ENCODE results near the gene SH3BP4. TPM values are rescaled to one million over a fixed set of nuclear protein-coding genes. Genes with fewer than 3 reads are reported as not detected.

SH3BP4 gene
- total and polyA plus RNA-seq, 2 of the 13 experiments (the other 11 are each of a cell fraction or from before 2014, with no cell fraction given): 34.6 to 99.1 TPM

- Histone ChIP-seq H3K4me1 (ENCODE audit: insufficient read depth, low read length) (peaks cover 11% of the 10 kb centered on the region; the same call in 1 of the 2 replicates), H3K9ac (ENCODE audit: insufficient read depth, low read depth, low read length) (no peak overlapping the region), H4K20me1 (ENCODE audit: insufficient read depth, low read length) (peaks cover 77% of the 10 kb centered on the region), H3K9me3 (ENCODE audit: low read length) (no peaks in the 10 kb centered on the region), H3K36me3 (replicated peaks in 1 of 2; ENCODE audit: control insufficient read depth in 1 of 2, insufficient read depth in 2 of 2, low read length in 2 of 2) (peaks cover 59 to 92% of the 10 kb centered on the region in 2 experiments), H3K4me2 (ENCODE audit: low read depth, low read length) (no peak overlapping the region), H3K27ac (ENCODE audit: extremely low read length, insufficient read depth, low read length) (no peak overlapping the region), H3K79me2 (ENCODE audit: insufficient read depth, low read length) (peaks cover 14% of the 10 kb centered on the region), H3K27me3 (ENCODE audit: control insufficient read depth in 1 of 2, insufficient read depth in 2 of 2, low read length in 2 of 2) (no peaks in the 10 kb centered on the region), H3K4me3 (replicated peaks in 1 of 3; ENCODE audit: insufficient read depth in 1 of 3, low read depth in 2 of 3, low read length in 3 of 3) (no peak overlapping the region), H2AFZ (ENCODE audit: low read length) (no peak overlapping the region)
- no peak for DNase-seq (ENCODE audit: low spot score)
- TSS peak; percentile 18 for BruUV-seq (replicated peaks)
- ATAC-seq: no peak
- CTCF ChIA-PET (ENCODE audit: low intra/inter-chr PET ratio, low total read pairs): no interaction called here
- in situ Hi-C loops (cut with HindIII; ENCODE audit: extremely low pct_ligation_motif_present, low pct_unique_long_range_greater_than_20kb) (no loop called here), intact Hi-C loops (cut with micrococcal nuclease; ENCODE audit: unreplicated experiment) (no loop called here)
- WGBS (ENCODE audit: low lambda C conversion rate): 96% methylated on average over 24 of the region's 24 CpGs
- no peak for FAIRE-seq
- POLR2A ChIA-PET: no interaction called here
- TF ChIP-seq SOX13 (IDR thresholded peaks at IDR 0.05): no peak
- no peak for TF ChIP-seq SOX13 (CRISPR knock-in tag; conservative IDR thresholded peaks at IDR 0.05 in 1 of 2, IDR thresholded peaks at IDR 0.05 in 1 of 2)
- TF ChIP-seq ATF3 (CRISPR knock-in tag; IDR thresholded peaks at IDR 0.05): no peak
- TF ChIP-seq SP140L (CRISPR knock-in tag; IDR thresholded peaks at IDR 0.05; ENCODE audit: borderline replicate concordance): no peak
- TF ChIP-seq CREM (IDR thresholded peaks at IDR 0.05): no peak
- no peak for TF ChIP-seq CREM (CRISPR knock-in tag; IDR thresholded peaks at IDR 0.05)
- TF ChIP-seq AGO2 (optimal IDR thresholded peaks at IDR 0.05; ENCODE audit: low read depth, low read length): peak; percentile 90
- TF ChIP-seq KDM2A (CRISPR knock-in tag; IDR thresholded peaks at IDR 0.05; ENCODE audit: borderline replicate concordance, low read depth): no peak
- peak; percentile 38; the same call in 1 of the 2 replicates for TF ChIP-seq POLR2G (IDR thresholded peaks at IDR 0.05; ENCODE audit: low read depth, low read length)
- no peak for TF ChIP-seq NR2C2 (CRISPR knock-in tag; IDR thresholded peaks at IDR 0.05; ENCODE audit: borderline replicate concordance)
- TF ChIP-seq RFX1 (IDR thresholded peaks at IDR 0.05): no peak
- 0 out of 4 replicates have a peak, but pooled peaks of 1 of the 2 experiments have one; percentile 25 for TF ChIP-seq POLR2A (IDR thresholded peaks at IDR 0.05; ENCODE audit: insufficient read depth in 1 of 2, low read depth in 2 of 2, low read length in 2 of 2)
- no peak for TF ChIP-seq SALL2 (CRISPR knock-in tag; IDR thresholded peaks at IDR 0.05)
- TF ChIP-seq ONECUT2 (CRISPR knock-in tag; IDR thresholded peaks at IDR 0.05): no peak
- TF ChIP-seq MZF1 (CRISPR knock-in tag; IDR thresholded peaks at IDR 0.05; ENCODE audit: borderline replicate concordance): no peak
- peak; percentile 64 for TF ChIP-seq RBM22 (optimal IDR thresholded peaks at IDR 0.05; ENCODE audit: low read length)
- TF ChIP-seq SP2 (CRISPR knock-in tag; IDR thresholded peaks at IDR 0.05): no peak
Measured at GRCh38 chr2:235047171-235048160, 95.6 kb downstream of the SH3BP4 start.

All from HepG2 (cell line).